Measurements from ENCODE around the gene TUT1. TPM values are rescaled to one million over a fixed set of nuclear protein-coding genes. Genes with fewer than 3 reads are reported as not detected.
"Not testable (repeated sequence)": the region's sequence is repeated elsewhere in the genome, so short reads cannot be mapped to it uniquely, and the experiment has no call there.

TUT1 gene
- total RNA-seq, 1 experiment from 2014 or later, result 27.2 TPM

DNA sequence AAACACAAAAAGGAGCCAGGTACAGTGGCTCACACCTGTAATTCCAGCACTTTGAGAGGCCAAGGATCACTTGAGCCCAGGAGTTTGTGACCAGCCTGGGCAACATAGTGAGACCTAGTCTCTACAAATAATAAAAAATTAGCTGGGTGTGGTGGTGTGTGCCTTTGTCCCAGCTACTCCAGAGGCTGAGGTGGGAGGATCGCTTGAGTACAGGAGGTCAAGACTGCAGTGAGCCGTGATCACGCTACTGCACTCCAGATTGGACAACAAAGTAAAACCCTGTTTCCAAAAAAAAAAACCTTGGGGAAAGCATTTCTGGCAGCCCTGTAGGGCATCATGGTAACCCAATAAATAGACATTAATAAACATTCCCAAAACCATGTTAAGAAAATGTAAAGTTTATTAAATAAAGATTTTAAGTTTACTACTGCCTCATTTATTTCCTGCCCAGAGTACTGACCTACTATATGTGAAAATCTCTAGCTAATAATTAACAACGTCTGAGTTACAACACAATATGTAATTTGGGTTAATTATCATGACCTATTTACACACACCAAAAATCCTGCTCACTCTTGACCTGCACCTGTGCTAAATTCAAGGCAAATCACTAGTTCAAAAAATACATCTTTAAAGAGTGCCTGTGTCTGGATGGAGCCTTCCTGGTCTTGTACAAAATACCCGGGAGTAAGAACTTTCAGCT lies 26.1 kb downstream of the TUT1 start:
- TF ChIP-seq, protein P1, sequence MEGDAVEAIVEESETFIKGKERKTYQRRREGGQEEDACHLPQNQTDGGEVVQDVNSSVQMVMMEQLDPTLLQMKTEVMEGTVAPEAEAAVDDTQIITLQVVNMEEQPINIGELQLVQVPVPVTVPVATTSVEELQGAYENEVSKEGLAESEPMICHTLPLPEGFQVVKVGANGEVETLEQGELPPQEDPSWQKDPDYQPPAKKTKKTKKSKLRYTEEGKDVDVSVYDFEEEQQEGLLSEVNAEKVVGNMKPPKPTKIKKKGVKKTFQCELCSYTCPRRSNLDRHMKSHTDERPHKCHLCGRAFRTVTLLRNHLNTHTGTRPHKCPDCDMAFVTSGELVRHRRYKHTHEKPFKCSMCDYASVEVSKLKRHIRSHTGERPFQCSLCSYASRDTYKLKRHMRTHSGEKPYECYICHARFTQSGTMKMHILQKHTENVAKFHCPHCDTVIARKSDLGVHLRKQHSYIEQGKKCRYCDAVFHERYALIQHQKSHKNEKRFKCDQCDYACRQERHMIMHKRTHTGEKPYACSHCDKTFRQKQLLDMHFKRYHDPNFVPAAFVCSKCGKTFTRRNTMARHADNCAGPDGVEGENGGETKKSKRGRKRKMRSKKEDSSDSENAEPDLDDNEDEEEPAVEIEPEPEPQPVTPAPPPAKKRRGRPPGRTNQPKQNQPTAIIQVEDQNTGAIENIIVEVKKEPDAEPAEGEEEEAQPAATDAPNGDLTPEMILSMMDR (IDR thresholded peaks at IDR 0.05; ENCODE audit: insufficient read depth in 1 of 2, low read depth in 1 of 2, low read length in 1 of 2, severe bottlenecking in 1 of 2, unreplicated experiment in 1 of 2), result no peak
- H3K27ac Mint-ChIP-seq (ENCODE audit: unreplicated experiment), result peak overlapping the region; percentile 6
- CTCF ChIA-PET, result interaction anchor here (0.7 to 1.6 kb wide), 6 partner anchors 9 to 172 kb away, joined by 3 to 4 read pairs (median 4); partner anchors contain the start of gene EEF1G
- H3K27me3 Mint-ChIP-seq (ENCODE audit: insufficient read depth, unreplicated experiment), result no peaks in the 10 kb centered on the region
- peaks cover 45% of the 10 kb centered on the region for H3K4me1 Mint-ChIP-seq (ENCODE audit: low read depth, unreplicated experiment)
- intact Hi-C loops (cut with micrococcal nuclease; ENCODE audit: unreplicated experiment), result no loop called here
- Histone ChIP-seq H3K27me3 (replicated peaks; ENCODE audit: control insufficient read depth, insufficient read depth, low read length) (no peaks in the 10 kb centered on the region), H3K36me3 (ENCODE audit: control insufficient read depth, insufficient read depth, low read length) (peaks cover 6% of the 10 kb centered on the region), H3K4me1 (peaks cover 58% of the 10 kb centered on the region), H3K4me3 (ENCODE audit: low read depth, low read length) (no peak overlapping the region), H3K9me3 (no peaks in the 10 kb centered on the region)
- DNase-seq, result no peak
- BruUV-seq (replicated peaks), result no TSS peak
- no peaks in the 10 kb centered on the region for H3K9me3 Mint-ChIP-seq (ENCODE audit: unreplicated experiment)
- H3K36me3 Mint-ChIP-seq (ENCODE audit: insufficient read depth, unreplicated experiment), result peaks cover 100% of the 10 kb centered on the region
- no peak overlapping the region for H3K4me3 Mint-ChIP-seq (ENCODE audit: unreplicated experiment)
- POLR2A ChIA-PET, result interaction anchor here (0.5 to 1.5 kb wide), 5 partner anchors 9 to 642 kb away, joined by 3 to 15 read pairs (median 4); partner anchors contain the start of genes AHNAK, EEF1G and TUT1

DNA sequence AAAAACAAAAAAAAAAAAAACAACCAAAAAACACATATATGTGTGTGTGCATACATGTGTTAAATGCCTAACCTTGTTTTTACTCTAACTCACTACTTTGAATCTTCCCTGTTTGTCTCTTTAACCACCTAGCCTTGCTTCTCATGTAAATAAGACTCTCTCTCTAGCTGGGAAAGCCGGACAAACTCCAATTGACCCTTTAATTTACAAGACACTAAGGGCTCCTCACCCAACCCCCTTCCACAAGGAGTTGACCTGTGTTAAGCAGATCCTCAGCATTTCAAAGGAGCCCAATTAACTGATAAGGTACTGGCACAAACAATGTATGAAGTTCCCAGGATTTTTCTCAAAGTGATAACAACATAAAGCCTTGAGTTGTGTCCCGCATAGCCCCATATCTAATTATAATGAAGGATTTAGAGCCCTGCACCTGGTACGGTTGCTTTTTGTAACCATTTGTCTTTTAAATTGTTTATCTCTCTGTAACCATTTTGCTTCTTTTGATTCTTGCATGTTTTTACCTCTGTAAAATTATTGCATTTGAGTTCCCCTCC lies 29.6 kb downstream of the TUT1 start:
- peaks cover 59% of the 10 kb centered on the region for H3K4me1 Mint-ChIP-seq (ENCODE audit: low read depth, unreplicated experiment)
- H3K27ac Mint-ChIP-seq (ENCODE audit: unreplicated experiment), result peak overlapping the region; percentile 71
- not testable (repeated sequence) for H3K27me3 Mint-ChIP-seq (ENCODE audit: insufficient read depth, unreplicated experiment); H3K9me3 Mint-ChIP-seq (ENCODE audit: unreplicated experiment); BruUV-seq (replicated peaks); H3K36me3 ChIP-seq (ENCODE audit: control insufficient read depth, insufficient read depth, low read length); H3K4me3 ChIP-seq (ENCODE audit: low read depth, low read length); H3K27me3 ChIP-seq (replicated peaks; ENCODE audit: control insufficient read depth, insufficient read depth, low read length); H3K9me3 ChIP-seq
- ChIA-PET CTCF (interaction anchor here (1.7 to 2.5 kb wide), 4 partner anchors 10 to 54 kb away, joined by 8 to 14 read pairs (median 10); partner anchors contain the start of genes AHNAK and MTA2), POLR2A (interaction anchor here (2.9 kb wide), 1 partner anchor 12 kb away, joined by 26 read pairs; the partner anchor contains the start of gene EEF1G)
- H3K4me1 ChIP-seq, result peaks cover 74% of the 10 kb centered on the region
- H3K36me3 Mint-ChIP-seq (ENCODE audit: insufficient read depth, unreplicated experiment), result peaks cover 100% of the 10 kb centered on the region
- H3K4me3 Mint-ChIP-seq (ENCODE audit: unreplicated experiment), result peak overlapping the region; percentile 50
- peak; percentile 55 to 73 for DNase-seq
- intact Hi-C loops (cut with micrococcal nuclease; ENCODE audit: unreplicated experiment), result loop anchor here (2.0 kb wide), 1 partner anchor 41 kb away; no protein-coding TSS in a partner anchor

DNA sequence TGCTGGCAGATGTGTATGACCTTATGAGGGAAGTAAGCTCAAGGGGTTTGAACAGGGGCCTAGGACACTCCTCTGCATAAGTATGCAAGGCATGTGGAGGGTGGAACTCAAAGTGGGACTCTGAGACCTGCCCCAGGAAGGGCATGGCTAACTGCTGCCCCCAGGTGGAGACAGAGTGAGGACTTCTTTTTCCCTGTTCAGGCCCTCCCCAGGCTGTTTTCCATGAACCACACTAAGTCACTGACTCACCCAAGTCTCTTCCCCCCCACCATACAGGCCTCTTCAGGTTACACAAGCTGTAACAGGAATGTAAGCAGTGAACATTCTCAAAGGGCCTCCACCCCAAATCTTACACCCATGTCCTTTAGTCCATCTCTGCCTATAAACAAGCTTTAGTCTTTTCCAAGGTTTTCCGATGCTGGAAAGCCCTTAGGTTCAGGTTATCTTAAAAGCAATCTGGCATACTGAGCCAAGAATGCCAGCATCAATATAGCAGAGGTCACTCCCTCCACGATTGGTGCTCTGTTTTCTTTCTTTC lies 30.7 kb downstream of the TUT1 start:
- no peaks in the 10 kb centered on the region for H3K27me3 Mint-ChIP-seq (ENCODE audit: insufficient read depth, unreplicated experiment)
- no TSS peak for BruUV-seq (replicated peaks)
- POLR2A ChIA-PET, result interaction anchor here (0.5 to 2.9 kb wide), 14 partner anchors 9 to 111 kb away, joined by 3 to 26 read pairs (median 4); partner anchors contain the start of genes AHNAK, B3GAT3, EEF1G and MTA2
- peak overlapping the region; percentile 71 for H3K27ac Mint-ChIP-seq (ENCODE audit: unreplicated experiment)
- Histone ChIP-seq H3K36me3 (ENCODE audit: control insufficient read depth, insufficient read depth, low read length) (peaks cover 4% of the 10 kb centered on the region; the same call in 1 of the 2 replicates), H3K9me3 (no peaks in the 10 kb centered on the region), H3K4me3 (ENCODE audit: low read depth, low read length) (no peak overlapping the region), H3K27me3 (replicated peaks; ENCODE audit: control insufficient read depth, insufficient read depth, low read length) (no peaks in the 10 kb centered on the region), H3K4me1 (peaks cover 74% of the 10 kb centered on the region)
- TF ChIP-seq, protein P1 (IDR thresholded peaks at IDR 0.05; ENCODE audit: insufficient read depth in 1 of 2, low read depth in 1 of 2, low read length in 1 of 2, severe bottlenecking in 1 of 2, unreplicated experiment in 1 of 2), result peak; percentile 91 to 94
- H3K9me3 Mint-ChIP-seq (ENCODE audit: unreplicated experiment), result no peaks in the 10 kb centered on the region
- DNase-seq, result peak; percentile 97 to 98
- peaks cover 59% of the 10 kb centered on the region for H3K4me1 Mint-ChIP-seq (ENCODE audit: low read depth, unreplicated experiment)
- peaks cover 100% of the 10 kb centered on the region for H3K36me3 Mint-ChIP-seq (ENCODE audit: insufficient read depth, unreplicated experiment)
- H3K4me3 Mint-ChIP-seq (ENCODE audit: unreplicated experiment), result peak overlapping the region; percentile 50
- intact Hi-C loops (cut with micrococcal nuclease; ENCODE audit: unreplicated experiment), result loop anchor here (1.0 to 2.0 kb wide), 6 partner anchors 15 to 180 kb away; no protein-coding TSS in a partner anchor
- CTCF ChIA-PET, result interaction anchor here (0.7 to 2.5 kb wide), 33 partner anchors 9 to 223 kb away, joined by 3 to 45 read pairs (median 5); partner anchors contain the start of genes AHNAK, ASRGL1, C11orf98 and EEF1G

DNA sequence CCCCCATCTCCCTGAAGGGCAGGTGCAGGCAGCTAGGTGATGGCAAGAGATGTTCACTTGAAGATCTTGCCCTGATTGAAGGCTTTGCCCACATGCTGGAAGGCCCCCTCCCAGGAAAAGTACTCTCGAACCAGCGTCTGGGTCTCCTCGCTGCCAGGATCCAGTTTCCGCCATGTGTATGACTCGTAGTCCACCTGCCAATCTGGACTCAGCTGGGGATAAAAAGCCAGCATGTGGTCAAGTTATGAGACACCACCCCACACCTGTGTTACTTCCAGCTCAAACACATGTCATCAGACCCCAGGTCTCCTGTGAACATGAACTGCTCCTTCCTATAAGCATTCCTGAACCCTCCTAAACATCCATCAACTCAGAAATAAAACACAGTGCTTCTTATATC lies 31.7 kb downstream of the TUT1 start:
- H3K9me3 ChIP-seq; H3K27me3 Mint-ChIP-seq (ENCODE audit: insufficient read depth, unreplicated experiment); H3K27me3 ChIP-seq (replicated peaks; ENCODE audit: control insufficient read depth, insufficient read depth, low read length); H3K4me3 ChIP-seq (ENCODE audit: low read depth, low read length); BruUV-seq (replicated peaks); H3K9me3 Mint-ChIP-seq (ENCODE audit: unreplicated experiment); H3K36me3 ChIP-seq (ENCODE audit: control insufficient read depth, insufficient read depth, low read length); DNase-seq: not testable (repeated sequence)
- Mint-ChIP-seq H3K4me3 (ENCODE audit: unreplicated experiment) (peak overlapping the region; percentile 50), H3K36me3 (ENCODE audit: insufficient read depth, unreplicated experiment) (peaks cover 100% of the 10 kb centered on the region), H3K4me1 (ENCODE audit: low read depth, unreplicated experiment) (peaks cover 62% of the 10 kb centered on the region), H3K27ac (ENCODE audit: unreplicated experiment) (peak overlapping the region; percentile 71)
- ChIA-PET POLR2A (interaction anchor here (1.4 to 2.9 kb wide), 2 partner anchors 15 to 16 kb away, joined by 4 to 26 read pairs; partner anchors contain the start of gene EEF1G), CTCF (interaction anchor here (1.0 to 2.5 kb wide), 8 partner anchors 10 to 164 kb away, joined by 3 to 45 read pairs (median 4); partner anchors contain the start of gene AHNAK)
- intact Hi-C loops (cut with micrococcal nuclease; ENCODE audit: unreplicated experiment), result loop anchor here (1.0 to 2.0 kb wide), 6 partner anchors 14 to 179 kb away; no protein-coding TSS in a partner anchor
- H3K4me1 ChIP-seq, result peaks cover 81% of the 10 kb centered on the region

Data from Caco-2 (cell line).